HG02610 (cell line): ENCODE data around the gene WDR93.

Experiments used
- ATAC-seq: cut with Tn5 transposase; IDR thresholded peaks from one replicate; pipeline ENCODE4 v1.9.1; 2021; ENCODE audit warnings: mild to moderate bottlenecking, moderate library complexity; ENCODE audit not compliant: unreplicated experiment

WDR93 gene

GRCh38 chr15:89747708-89748682 lies 57.4 kb downstream of the WDR93 start:
- ATAC-seq: no peak

- ATAC-seq: no peak
Measured at GRCh38 chr15:89749054-89749453, 58.4 kb downstream of the WDR93 start.

GRCh38 chr15:89749526-89749925 lies 58.9 kb downstream of the WDR93 start:
- ATAC-seq: no peak

- ATAC-seq: peak; percentile 4
Measured at GRCh38 chr15:89749951-89750559, 59.4 kb downstream of the WDR93 start.

- ATAC-seq: peak; percentile 85
Measured at GRCh38 chr15:89750560-89751542, 60.2 kb downstream of the WDR93 start, which contains the start of gene MESP1. Gene MESP1, minus strand, starts transcription at chr15:89751249. Its CDS starts 18 bp downstream, at chr15:89751231.

GRCh38 chr15:89751748-89752147 lies 61.1 kb downstream of the WDR93 start:
- no peak for ATAC-seq

- no peak for ATAC-seq
Measured at GRCh38 chr15:89753855-89754254, 63.2 kb downstream of the WDR93 start.

- ATAC-seq: no peak
Measured at GRCh38 chr15:89754361-89755154, 63.9 kb downstream of the WDR93 start.

GRCh38 chr15:89755701-89756100 lies 65.1 kb downstream of the WDR93 start:
- no peak for ATAC-seq

GRCh38 chr15:89756897-89757296 lies 66.3 kb downstream of the WDR93 start:
- no peak for ATAC-seq

- no peak for ATAC-seq
Measured at GRCh38 chr15:89758283-89758682, 67.7 kb downstream of the WDR93 start.

GRCh38 chr15:89758981-89759380 lies 68.4 kb downstream of the WDR93 start:
- ATAC-seq: no peak

- no peak for ATAC-seq
Measured at GRCh38 chr15:89759835-89760234, 69.2 kb downstream of the WDR93 start.

GRCh38 chr15:89760303-89761008 lies 69.8 kb downstream of the WDR93 start:
- ATAC-seq: no peak

GRCh38 chr15:89761009-89761831 lies 70.6 kb downstream of the WDR93 start:
- ATAC-seq: no peak

- ATAC-seq: no peak
Measured at GRCh38 chr15:89761929-89762328, 71.3 kb downstream of the WDR93 start.

GRCh38 chr15:89765694-89766093 lies 75.1 kb downstream of the WDR93 start:
- ATAC-seq: no peak
